ENCODE data around the gene TAOK1. TPM values are rescaled to one million over a fixed set of nuclear protein-coding genes. Genes with fewer than 3 reads are reported as not detected.

The TAOK1 gene
- total and polyA plus RNA-seq, 9 of the 15 experiments (the other 6 are each of a cell fraction or from before 2014, with no cell fraction given): 3.2 to 33.1 (median 16.5) TPM

DNA sequence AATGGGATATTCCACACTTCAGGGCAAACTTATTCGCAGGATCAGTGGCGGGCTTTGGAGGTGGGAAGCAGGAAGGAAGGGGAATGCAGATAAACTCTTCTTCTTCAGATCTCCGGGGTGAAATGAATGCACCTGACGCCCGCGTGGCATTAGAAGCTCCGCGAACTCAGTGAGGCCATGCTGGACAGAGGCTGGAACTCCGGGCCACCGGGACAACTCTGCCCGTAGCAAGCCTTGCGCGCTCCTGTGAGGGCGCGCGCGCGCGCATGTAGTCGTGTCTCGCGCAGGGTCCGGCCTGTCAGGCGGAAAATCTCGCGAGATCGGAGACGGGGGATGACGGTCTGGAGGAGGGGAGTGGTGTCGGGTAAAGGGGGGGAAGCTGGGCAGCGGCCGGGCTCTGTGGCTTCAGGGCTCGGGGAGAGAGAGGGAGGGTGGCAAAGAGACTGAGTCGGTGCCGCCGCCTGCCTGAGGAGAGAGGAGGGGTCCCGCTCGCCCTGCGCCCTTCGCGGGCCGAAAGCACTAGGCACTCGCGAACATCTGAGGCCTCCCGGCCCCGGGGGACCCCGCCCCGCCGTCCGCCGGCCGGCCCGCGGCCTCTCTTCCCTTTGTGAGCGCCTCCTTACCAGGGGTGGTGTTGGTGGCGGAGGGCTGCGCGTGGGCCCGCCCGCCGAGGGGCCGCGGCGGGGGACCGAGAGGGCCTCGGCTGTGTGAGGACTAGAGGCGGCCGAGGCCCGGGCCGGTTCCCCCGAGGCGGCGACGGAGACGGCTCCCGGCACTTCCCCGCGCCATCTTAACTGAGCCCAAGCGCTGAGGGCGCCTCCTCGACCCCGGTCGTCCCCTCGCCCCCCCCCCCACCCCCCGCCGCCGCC lies at the start of gene TAOK1 (continued):
- TF ChIP-seq PHB (CRISPR knock-in tag; IDR thresholded peaks at IDR 0.05): peak; percentile 70; the same call in 1 of the 2 replicates
- TF ChIP-seq, protein P1, sequence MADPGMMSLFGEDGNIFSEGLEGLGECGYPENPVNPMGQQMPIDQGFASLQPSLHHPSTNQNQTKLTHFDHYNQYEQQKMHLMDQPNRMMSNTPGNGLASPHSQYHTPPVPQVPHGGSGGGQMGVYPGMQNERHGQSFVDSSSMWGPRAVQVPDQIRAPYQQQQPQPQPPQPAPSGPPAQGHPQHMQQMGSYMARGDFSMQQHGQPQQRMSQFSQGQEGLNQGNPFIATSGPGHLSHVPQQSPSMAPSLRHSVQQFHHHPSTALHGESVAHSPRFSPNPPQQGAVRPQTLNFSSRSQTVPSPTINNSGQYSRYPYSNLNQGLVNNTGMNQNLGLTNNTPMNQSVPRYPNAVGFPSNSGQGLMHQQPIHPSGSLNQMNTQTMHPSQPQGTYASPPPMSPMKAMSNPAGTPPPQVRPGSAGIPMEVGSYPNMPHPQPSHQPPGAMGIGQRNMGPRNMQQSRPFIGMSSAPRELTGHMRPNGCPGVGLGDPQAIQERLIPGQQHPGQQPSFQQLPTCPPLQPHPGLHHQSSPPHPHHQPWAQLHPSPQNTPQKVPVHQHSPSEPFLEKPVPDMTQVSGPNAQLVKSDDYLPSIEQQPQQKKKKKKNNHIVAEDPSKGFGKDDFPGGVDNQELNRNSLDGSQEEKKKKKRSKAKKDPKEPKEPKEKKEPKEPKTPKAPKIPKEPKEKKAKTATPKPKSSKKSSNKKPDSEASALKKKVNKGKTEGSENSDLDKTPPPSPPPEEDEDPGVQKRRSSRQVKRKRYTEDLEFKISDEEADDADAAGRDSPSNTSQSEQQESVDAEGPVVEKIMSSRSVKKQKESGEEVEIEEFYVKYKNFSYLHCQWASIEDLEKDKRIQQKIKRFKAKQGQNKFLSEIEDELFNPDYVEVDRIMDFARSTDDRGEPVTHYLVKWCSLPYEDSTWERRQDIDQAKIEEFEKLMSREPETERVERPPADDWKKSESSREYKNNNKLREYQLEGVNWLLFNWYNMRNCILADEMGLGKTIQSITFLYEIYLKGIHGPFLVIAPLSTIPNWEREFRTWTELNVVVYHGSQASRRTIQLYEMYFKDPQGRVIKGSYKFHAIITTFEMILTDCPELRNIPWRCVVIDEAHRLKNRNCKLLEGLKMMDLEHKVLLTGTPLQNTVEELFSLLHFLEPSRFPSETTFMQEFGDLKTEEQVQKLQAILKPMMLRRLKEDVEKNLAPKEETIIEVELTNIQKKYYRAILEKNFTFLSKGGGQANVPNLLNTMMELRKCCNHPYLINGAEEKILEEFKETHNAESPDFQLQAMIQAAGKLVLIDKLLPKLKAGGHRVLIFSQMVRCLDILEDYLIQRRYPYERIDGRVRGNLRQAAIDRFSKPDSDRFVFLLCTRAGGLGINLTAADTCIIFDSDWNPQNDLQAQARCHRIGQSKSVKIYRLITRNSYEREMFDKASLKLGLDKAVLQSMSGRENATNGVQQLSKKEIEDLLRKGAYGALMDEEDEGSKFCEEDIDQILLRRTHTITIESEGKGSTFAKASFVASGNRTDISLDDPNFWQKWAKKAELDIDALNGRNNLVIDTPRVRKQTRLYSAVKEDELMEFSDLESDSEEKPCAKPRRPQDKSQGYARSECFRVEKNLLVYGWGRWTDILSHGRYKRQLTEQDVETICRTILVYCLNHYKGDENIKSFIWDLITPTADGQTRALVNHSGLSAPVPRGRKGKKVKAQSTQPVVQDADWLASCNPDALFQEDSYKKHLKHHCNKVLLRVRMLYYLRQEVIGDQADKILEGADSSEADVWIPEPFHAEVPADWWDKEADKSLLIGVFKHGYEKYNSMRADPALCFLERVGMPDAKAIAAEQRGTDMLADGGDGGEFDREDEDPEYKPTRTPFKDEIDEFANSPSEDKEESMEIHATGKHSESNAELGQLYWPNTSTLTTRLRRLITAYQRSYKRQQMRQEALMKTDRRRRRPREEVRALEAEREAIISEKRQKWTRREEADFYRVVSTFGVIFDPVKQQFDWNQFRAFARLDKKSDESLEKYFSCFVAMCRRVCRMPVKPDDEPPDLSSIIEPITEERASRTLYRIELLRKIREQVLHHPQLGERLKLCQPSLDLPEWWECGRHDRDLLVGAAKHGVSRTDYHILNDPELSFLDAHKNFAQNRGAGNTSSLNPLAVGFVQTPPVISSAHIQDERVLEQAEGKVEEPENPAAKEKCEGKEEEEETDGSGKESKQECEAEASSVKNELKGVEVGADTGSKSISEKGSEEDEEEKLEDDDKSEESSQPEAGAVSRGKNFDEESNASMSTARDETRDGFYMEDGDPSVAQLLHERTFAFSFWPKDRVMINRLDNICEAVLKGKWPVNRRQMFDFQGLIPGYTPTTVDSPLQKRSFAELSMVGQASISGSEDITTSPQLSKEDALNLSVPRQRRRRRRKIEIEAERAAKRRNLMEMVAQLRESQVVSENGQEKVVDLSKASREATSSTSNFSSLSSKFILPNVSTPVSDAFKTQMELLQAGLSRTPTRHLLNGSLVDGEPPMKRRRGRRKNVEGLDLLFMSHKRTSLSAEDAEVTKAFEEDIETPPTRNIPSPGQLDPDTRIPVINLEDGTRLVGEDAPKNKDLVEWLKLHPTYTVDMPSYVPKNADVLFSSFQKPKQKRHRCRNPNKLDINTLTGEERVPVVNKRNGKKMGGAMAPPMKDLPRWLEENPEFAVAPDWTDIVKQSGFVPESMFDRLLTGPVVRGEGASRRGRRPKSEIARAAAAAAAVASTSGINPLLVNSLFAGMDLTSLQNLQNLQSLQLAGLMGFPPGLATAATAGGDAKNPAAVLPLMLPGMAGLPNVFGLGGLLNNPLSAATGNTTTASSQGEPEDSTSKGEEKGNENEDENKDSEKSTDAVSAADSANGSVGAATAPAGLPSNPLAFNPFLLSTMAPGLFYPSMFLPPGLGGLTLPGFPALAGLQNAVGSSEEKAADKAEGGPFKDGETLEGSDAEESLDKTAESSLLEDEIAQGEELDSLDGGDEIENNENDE (IDR thresholded peaks at IDR 0.05; ENCODE audit: low read depth, low read length): no peak
- TF ChIP-seq KDM1A (IDR thresholded peaks at IDR 0.05): no peak
- TF ChIP-seq, protein P2, sequence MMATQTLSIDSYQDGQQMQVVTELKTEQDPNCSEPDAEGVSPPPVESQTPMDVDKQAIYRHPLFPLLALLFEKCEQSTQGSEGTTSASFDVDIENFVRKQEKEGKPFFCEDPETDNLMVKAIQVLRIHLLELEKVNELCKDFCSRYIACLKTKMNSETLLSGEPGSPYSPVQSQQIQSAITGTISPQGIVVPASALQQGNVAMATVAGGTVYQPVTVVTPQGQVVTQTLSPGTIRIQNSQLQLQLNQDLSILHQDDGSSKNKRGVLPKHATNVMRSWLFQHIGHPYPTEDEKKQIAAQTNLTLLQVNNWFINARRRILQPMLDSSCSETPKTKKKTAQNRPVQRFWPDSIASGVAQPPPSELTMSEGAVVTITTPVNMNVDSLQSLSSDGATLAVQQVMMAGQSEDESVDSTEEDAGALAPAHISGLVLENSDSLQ (IDR thresholded peaks at IDR 0.05): peak; percentile 88
- TF ChIP-seq, protein P3, sequence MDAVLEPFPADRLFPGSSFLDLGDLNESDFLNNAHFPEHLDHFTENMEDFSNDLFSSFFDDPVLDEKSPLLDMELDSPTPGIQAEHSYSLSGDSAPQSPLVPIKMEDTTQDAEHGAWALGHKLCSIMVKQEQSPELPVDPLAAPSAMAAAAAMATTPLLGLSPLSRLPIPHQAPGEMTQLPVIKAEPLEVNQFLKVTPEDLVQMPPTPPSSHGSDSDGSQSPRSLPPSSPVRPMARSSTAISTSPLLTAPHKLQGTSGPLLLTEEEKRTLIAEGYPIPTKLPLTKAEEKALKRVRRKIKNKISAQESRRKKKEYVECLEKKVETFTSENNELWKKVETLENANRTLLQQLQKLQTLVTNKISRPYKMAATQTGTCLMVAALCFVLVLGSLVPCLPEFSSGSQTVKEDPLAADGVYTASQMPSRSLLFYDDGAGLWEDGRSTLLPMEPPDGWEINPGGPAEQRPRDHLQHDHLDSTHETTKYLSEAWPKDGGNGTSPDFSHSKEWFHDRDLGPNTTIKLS (IDR thresholded peaks at IDR 0.05; ENCODE audit: borderline replicate concordance, low read depth): peak; percentile 95
- TF ChIP-seq, protein P4, sequence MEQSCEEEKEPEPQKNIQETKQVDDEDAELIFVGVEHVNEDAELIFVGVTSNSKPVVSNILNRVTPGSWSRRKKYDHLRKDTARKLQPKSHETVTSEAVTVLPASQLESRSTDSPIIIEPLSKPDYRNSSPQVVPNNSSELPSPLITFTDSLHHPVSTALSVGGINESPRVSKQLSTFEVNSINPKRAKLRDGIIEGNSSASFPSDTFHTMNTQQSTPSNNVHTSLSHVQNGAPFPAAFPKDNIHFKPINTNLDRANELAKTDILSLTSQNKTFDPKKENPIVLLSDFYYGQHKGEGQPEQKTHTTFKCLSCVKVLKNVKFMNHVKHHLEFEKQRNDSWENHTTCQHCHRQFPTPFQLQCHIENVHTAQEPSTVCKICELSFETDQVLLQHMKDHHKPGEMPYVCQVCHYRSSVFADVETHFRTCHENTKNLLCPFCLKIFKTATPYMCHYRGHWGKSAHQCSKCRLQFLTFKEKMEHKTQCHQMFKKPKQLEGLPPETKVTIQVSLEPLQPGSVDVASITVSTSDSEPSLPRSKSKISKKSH (CRISPR knock-in tag; IDR thresholded peaks at IDR 0.05): no peak
- TF ChIP-seq ZBED1 (IDR thresholded peaks at IDR 0.05): no peak
- no peak for TF ChIP-seq HDAC6 (IDR thresholded peaks at IDR 0.05; ENCODE audit: low read depth, low read length)
- no peak for TF ChIP-seq ZNF165 (CRISPR knock-in tag; IDR thresholded peaks at IDR 0.05; ENCODE audit: borderline replicate concordance)

Data from K562 (cell line).